ENCODE data around the gene RNF133.

Gene RNF133

DNA sequence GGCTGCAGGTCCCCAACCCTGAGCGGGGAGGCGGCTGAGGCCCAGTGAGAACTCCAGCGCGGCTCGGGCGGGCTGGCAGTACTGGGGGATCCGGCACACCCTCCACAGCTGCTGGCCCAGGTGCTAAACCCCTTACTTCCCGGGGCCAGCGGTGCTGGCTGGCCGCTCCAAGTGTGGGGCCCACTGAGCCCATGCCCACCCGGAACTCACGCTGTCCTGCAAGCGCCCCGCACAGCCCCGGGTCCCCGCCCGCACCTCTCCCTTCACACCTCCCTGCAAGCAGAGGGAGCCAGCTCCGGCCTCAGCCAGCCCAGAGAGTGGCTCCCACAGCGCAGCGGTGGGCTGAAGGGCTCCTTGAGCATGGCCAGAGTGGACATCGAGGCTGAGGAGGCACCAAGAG, 25.0 kb downstream of the RNF133 start:
- no peak for TF ChIP-seq SIN3A (IDR thresholded peaks at IDR 0.05; ENCODE audit: borderline replicate concordance, insufficient read depth, low read length)
- no peak for TF ChIP-seq FOXP2 (optimal IDR thresholded peaks at IDR 0.05; ENCODE audit: borderline replicate concordance, extremely low read depth, extremely low read length, insufficient read depth)
- no peak for TF ChIP-seq POLR2AphosphoS5 (IDR thresholded peaks at IDR 0.05; ENCODE audit: low read depth, low read length)
- no peak for TF ChIP-seq TAF1 (IDR thresholded peaks at IDR 0.05; ENCODE audit: borderline replicate concordance, insufficient read depth, low read length)
- TF ChIP-seq, protein P1, sequence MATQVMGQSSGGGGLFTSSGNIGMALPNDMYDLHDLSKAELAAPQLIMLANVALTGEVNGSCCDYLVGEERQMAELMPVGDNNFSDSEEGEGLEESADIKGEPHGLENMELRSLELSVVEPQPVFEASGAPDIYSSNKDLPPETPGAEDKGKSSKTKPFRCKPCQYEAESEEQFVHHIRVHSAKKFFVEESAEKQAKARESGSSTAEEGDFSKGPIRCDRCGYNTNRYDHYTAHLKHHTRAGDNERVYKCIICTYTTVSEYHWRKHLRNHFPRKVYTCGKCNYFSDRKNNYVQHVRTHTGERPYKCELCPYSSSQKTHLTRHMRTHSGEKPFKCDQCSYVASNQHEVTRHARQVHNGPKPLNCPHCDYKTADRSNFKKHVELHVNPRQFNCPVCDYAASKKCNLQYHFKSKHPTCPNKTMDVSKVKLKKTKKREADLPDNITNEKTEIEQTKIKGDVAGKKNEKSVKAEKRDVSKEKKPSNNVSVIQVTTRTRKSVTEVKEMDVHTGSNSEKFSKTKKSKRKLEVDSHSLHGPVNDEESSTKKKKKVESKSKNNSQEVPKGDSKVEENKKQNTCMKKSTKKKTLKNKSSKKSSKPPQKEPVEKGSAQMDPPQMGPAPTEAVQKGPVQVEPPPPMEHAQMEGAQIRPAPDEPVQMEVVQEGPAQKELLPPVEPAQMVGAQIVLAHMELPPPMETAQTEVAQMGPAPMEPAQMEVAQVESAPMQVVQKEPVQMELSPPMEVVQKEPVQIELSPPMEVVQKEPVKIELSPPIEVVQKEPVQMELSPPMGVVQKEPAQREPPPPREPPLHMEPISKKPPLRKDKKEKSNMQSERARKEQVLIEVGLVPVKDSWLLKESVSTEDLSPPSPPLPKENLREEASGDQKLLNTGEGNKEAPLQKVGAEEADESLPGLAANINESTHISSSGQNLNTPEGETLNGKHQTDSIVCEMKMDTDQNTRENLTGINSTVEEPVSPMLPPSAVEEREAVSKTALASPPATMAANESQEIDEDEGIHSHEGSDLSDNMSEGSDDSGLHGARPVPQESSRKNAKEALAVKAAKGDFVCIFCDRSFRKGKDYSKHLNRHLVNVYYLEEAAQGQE (IDR thresholded peaks at IDR 0.05; ENCODE audit: insufficient read depth in 1 of 2, low read depth in 2 of 2, low read length in 2 of 2) = no peak

DNA sequence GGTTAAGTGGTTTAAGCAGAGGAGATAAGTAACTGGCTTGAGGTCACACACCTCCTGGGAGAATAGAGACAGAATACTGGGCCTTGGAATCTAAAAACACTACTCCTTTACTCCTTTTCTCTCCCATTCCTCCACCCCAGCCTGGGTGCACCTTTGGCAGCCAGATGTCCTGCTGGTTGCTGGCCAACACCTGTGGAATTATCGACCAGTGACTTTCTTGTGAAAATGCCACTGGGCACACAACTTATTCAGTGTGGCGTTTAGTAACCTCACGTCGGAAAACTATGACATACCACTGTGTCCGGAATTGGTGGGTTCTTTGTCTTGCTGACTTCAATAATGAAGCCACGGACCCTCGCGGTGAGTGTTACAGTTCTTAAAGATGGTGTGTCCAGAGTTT, 26.4 kb downstream of the RNF133 start:
- TF ChIP-seq TAF1 (IDR thresholded peaks at IDR 0.05; ENCODE audit: borderline replicate concordance, insufficient read depth, low read length) (no peak), FOXP2 (optimal IDR thresholded peaks at IDR 0.05; ENCODE audit: borderline replicate concordance, extremely low read depth, extremely low read length, insufficient read depth) (no peak), SIN3A (IDR thresholded peaks at IDR 0.05; ENCODE audit: borderline replicate concordance, insufficient read depth, low read length) (no peak)

DNA sequence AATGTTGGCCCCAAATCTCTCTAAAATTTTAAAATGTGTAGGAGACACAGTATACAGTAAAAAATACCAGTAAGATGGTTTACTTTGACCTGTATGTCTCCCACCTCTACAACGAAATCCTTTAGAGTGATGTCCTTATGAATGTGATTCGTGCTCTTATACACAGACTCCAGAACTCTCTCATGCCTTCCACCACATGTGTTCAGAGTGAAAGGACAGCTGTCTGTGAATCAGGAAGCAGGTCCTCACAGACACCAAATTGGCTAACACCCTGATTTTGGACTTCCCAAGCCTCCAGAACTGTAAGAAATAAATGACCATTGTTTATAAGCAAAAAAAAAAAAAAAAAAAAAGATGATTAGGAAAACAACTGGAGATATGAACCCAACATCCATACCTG, 35.2 kb downstream of the RNF133 start:
- TF ChIP-seq, protein P1 (IDR thresholded peaks at IDR 0.05; ENCODE audit: insufficient read depth in 1 of 2, low read depth in 2 of 2, low read length in 2 of 2) = no peak
- TF ChIP-seq POLR2AphosphoS5 (IDR thresholded peaks at IDR 0.05; ENCODE audit: low read depth, low read length) (no peak), SIN3A (IDR thresholded peaks at IDR 0.05; ENCODE audit: borderline replicate concordance, insufficient read depth, low read length) (no peak), TAF1 (IDR thresholded peaks at IDR 0.05; ENCODE audit: borderline replicate concordance, insufficient read depth, low read length) (no peak), FOXP2 (optimal IDR thresholded peaks at IDR 0.05; ENCODE audit: borderline replicate concordance, extremely low read depth, extremely low read length, insufficient read depth) (no peak)

DNA sequence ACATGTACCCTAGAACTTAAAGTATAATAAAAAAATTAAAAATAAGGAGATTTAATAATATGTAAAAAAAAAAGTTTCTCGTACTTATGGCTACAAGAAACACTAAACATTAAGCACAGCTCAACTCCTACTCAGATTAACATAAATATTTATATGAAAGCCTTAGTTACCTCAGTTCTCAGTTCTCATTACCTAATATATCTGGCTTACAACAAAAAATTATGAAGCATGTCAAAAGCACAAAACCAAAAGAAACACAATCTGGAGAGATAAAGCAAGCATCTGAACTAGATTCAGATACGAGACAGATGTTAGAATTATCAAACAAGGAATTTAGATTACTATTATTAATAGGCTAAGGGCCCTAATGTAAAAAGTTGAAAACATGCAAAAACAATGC, 40.1 kb downstream of the RNF133 start:
- TF ChIP-seq, protein P1 (IDR thresholded peaks at IDR 0.05; ENCODE audit: insufficient read depth in 1 of 2, low read depth in 2 of 2, low read length in 2 of 2) = no peak
- TF ChIP-seq POLR2AphosphoS5 (IDR thresholded peaks at IDR 0.05; ENCODE audit: low read depth, low read length) = no peak

DNA sequence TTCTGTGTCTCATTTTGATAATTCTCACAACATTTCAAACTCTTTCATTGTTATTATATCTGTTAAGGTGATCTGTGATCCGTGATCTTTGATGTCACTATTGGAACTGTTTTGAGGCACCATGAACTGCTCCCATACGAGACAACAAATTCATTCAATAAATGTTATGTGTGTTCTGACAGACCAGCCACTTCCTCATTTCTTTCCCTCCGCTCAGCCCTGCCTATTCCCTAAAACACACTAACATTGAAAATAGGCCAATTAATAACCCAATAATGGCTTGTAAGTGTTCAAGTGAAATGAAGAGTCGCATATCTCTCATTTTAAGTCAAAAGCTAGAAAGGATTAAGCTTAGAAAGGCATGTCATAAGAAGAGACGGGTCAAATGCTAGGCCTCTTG, 45.2 kb downstream of the RNF133 start:
- TF ChIP-seq SIN3A (IDR thresholded peaks at IDR 0.05; ENCODE audit: borderline replicate concordance, insufficient read depth, low read length) = no peak
- no peak for TF ChIP-seq FOXP2 (optimal IDR thresholded peaks at IDR 0.05; ENCODE audit: borderline replicate concordance, extremely low read depth, extremely low read length, insufficient read depth)

DNA sequence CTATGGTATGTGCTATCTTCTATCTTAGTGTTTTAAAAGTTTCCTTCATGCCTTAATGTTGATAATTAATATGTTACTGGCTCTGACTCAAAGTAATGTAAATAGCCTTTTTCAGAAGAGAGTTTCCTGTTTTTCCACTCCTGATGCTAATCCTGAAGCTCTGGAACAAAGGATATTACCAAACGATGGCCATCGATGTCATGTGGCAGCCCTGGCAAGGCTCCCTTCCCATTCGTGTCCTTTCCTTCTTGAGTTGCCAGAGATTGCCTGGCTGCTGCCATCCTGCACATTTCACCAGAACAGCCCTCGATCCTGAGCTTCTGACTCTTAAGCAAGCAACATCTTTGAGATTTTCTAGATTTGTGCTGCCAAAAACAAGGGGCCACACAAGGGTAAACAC, 46.0 kb downstream of the RNF133 start:
- no peak for TF ChIP-seq POLR2AphosphoS5 (IDR thresholded peaks at IDR 0.05; ENCODE audit: low read depth, low read length)
- TF ChIP-seq FOXP2 (optimal IDR thresholded peaks at IDR 0.05; ENCODE audit: borderline replicate concordance, extremely low read depth, extremely low read length, insufficient read depth) = no peak
- TF ChIP-seq SIN3A (IDR thresholded peaks at IDR 0.05; ENCODE audit: borderline replicate concordance, insufficient read depth, low read length) = no peak
- TF ChIP-seq, protein P1 (IDR thresholded peaks at IDR 0.05; ENCODE audit: insufficient read depth in 1 of 2, low read depth in 2 of 2, low read length in 2 of 2) = no peak
- TF ChIP-seq TAF1 (IDR thresholded peaks at IDR 0.05; ENCODE audit: borderline replicate concordance, insufficient read depth, low read length) = no peak

Measured in PFSK-1 (cell line).